Measurements from ENCODE around the gene COL1A1.

DNA sequence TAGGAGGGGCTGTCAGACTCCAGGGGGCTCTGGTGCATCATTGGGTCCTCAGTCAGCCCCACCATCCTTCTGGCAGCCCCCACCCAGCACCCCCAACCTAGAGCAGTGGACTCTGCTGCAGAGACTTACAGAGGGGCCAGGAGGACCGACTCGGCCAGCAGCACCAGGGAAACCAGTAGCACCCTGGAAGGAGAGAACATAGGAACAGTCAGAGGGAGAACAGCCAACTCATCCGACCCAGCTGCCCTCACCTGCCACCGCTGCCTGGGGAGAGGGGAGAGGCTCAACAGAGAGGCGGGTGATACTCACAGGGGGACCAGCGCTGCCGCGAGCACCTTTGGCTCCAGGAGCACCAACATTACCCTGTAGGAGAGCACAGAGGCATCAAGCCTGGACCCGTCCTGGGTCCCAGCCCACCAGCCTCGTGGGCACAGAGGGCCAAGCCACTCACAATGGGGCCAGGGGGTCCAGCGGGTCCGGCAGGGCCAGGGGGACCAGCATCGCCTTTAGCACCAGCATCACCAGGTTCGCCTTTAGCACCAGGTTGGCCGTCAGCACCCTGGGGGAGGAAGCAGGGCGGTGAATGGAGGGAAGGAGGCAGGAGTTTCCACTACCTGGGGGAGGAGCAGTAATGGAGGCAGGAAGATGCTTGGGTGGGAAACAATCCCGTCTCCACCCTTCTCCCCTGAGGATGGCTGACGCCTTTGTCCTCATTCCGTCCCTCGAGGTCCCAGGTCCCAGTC, 11.7 kb downstream of the COL1A1 start:
- TF ChIP-seq REST (IDR thresholded peaks at IDR 0.05; ENCODE audit: low read depth) = no peak
- TF ChIP-seq RAD21 (IDR thresholded peaks at IDR 0.05; ENCODE audit: low read depth) = no peak
- no peak for TF ChIP-seq FOXM1 (IDR thresholded peaks at IDR 0.05; ENCODE audit: borderline replicate concordance, low read depth)
- TF ChIP-seq, protein P1, sequence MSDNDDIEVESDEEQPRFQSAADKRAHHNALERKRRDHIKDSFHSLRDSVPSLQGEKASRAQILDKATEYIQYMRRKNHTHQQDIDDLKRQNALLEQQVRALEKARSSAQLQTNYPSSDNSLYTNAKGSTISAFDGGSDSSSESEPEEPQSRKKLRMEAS (IDR thresholded peaks at IDR 0.05) = no peak
- no peak for TF ChIP-seq CREB1 (IDR thresholded peaks at IDR 0.05; ENCODE audit: low read depth)
- TF ChIP-seq EP300 (IDR thresholded peaks at IDR 0.05; ENCODE audit: borderline replicate concordance) = no peak
- TF ChIP-seq YY1 (IDR thresholded peaks at IDR 0.05; ENCODE audit: low read depth) = no peak
- no peak for TF ChIP-seq CEBPB (IDR thresholded peaks at IDR 0.05)
- TF ChIP-seq TAF1 (IDR thresholded peaks at IDR 0.05; ENCODE audit: low read depth) = no peak
- no peak for TF ChIP-seq USF1 (IDR thresholded peaks at IDR 0.05)
